Posterior vena cava (tissue), 2 donors: ENCODE data around the gene CNPY1. TPM values are rescaled to one million over a fixed set of nuclear protein-coding genes. Genes with fewer than 3 reads are reported as not detected.

ENCODE experiments used
- DNase-seq: peaks from one replicate; pipeline ENCODE4 v3.0.0-alpha.2; 2020; ENCODE audit warnings: low spot score
- intact Hi-C, 2 donors: fragments of 100-400 bp; cut with DNase I; formaldehyde crosslinking; loops; one replicate each; pipeline versions ENCODE4 v1.14.1 to v1.14.2; 2022 to 2023
- total RNA-seq, 2 donors: library from RNA; stranded (reverse); fragmentation: NEBNext Ultra II Directional; extraction: Animal tissue kit (Norgen Biotek cat#: 25700); gene quantifications; one replicate each; pipeline ENCODE4 v1.2.1, GENCODE V29; 2021
- donor health status: DM: yes; HTN: yes; CAD: no.
- donor health status: DM: yes; HTN: yes; CAD: no.

Gene CNPY1
- total RNA-seq, 2 donors from 2014 or later, result not detected

GRCh38 chr7:155506854-155507337 lies 39.5 kb downstream of the CNPY1 start:
- intact Hi-C loops, result no loop called here

GRCh38 chr7:155505422-155505793 lies 41.0 kb downstream of the CNPY1 start:
- intact Hi-C loops, result no loop called here
- DNase-seq, result no peak

More at GRCh38 chr7:155506854-155507337, 39.5 kb downstream of the CNPY1 start:
- no peak for DNase-seq

GRCh38 chr7:155497149-155497901 lies 49.0 kb downstream of the CNPY1 start:
- no peak for DNase-seq
- intact Hi-C loops, result no loop called here

DNA sequence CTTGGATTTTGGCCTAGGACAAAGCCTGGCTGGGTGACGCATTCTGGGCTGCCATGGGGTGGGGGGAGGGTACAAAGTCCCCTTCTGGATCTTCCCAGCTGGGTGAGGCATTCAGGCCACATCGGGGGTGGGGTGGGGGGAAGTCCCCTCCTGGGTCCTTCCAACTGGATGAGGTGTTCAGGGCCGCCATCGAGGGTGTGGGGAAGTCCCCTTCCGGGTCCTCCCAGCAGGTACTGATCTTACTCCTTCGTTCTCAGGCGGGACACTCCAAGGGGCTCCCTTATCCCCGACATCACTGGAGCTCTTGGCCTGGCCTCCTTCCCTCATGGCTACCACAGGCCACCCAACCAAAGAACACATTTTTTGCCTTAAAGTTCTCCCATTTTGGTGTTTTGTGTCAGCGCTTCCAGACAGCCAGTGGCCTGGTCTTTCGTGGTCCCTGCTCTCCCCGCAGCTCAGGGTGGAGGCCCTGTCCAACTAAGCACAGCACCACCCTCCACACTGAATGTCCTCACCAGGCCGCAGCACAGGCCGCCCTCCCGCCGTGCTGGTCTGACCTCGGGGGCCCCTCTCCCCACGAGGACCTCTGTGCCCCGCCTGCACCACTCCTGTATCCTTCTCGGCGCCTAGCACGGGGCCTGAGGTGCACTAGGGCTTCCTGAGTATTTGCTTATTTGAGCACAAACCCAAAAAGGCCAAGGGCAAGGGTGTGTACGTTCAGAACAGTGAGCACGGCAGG lies 49.9 kb downstream of the CNPY1 start:
- DNase-seq, result no peak
- intact Hi-C loops, result no loop called here

GRCh38 chr7:155495440-155496248 lies 50.7 kb downstream of the CNPY1 start:
- intact Hi-C loops, result no loop called here
- no peak for DNase-seq

GRCh38 chr7:155494551-155494950 lies 51.8 kb downstream of the CNPY1 start:
- intact Hi-C loops, result no loop called here
- DNase-seq, result no peak

DNA sequence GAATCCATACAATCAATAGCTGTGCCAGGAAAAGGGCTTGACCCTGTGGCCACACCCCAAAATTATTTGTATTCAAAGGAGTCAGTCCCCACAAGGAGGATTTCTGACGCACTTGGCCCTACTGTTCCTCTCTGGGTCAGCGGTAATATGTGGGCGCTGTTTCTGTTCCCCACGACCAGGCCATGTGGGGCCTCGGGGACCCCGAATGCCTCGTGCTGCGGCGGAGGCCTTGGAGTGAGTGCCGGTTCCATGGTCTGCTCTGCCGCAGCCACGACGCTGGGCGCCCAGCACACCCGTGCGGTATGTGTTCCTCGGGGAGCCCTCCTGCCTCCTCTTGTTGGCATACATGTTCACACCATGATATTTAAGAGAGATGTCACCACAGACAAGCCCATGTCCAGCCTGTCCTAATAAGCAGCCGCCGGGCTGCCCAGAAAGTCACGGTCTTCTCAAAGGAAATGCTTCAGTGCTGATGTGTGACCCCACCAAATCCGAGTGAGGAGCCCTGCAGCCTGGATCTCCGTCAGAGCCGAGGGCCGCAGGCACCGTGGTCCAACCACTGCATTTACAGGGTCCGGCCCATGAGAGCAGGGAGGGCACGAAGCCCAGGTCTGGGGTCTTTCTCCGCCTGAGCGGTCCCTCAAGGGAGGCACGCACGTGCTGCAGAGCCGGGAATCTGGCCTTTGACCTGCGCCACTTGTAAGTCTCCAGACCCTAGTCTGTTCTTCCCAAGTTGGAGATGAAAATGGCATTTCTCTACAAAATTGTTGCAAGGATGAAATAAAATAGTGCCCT lies 52.4 kb downstream of the CNPY1 start:
- intact Hi-C loops, result no loop called here
- DNase-seq, result no peak

DNA sequence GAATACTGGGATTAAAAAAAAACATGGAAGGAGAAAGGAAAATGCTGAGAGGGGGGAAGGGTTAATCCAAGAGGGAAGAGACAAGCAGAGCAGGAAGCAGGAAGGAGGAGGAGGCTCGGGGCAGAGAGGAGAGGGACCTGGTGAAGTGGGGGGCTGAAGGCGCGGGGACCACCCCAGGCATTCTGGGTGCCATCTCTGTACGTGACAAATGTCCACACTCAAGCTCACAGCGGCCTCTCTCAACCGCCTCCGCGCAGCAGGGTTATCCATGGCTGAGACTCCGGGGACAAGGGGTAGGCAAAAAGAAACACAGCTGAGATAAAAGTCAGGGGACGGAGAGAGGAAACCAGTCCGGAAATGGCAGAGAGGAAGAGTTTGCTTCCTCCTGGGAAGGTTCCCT lies 54.5 kb downstream of the CNPY1 start:
- intact Hi-C loops, result no loop called here
- no peak for DNase-seq

DNA sequence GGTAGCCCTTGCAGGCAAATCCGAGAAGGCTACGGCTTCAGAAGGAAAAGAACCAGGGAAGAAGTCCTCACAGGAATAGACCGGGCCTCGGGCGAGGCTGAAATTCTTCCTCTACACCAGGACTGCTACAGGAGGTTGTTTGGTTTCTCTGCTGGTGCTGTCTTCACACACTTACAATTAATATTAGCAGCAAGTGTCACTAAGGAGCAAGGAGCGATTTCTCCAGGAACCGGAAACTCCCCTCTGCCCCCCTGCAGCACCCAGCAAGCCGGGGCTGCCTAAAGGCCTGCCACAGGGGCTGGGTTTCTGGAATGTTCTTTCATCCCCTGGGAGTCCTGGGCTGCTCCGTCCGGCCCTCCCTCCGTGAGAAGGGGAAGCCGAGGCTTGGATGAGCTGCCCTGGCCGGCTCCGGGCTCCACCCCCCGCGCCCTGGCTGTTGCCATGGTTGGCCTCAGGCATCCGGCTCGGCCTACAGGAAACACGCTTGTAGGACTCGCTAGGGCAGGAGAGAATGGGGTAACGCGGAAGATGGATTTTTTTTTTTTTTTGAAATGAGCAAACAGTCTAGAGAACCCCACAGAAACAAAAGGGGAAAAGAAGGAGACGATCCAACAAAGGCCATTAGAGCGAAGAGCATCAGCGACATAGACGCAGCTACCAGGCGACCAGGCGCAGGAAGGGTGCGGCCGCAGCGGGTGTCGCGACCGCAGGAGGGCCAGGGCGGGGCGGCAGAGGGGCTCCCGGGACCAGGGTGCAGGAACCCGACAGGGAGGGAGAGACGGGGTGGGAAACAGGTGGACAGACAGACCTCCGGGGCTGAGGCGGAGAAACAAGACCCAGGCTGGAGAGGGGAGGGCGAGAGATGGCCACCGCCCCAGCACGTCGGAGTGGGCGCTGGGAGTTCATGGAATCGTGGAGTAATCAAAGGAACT lies 55.4 kb downstream of the CNPY1 start:
- peak; percentile 90 for DNase-seq
- intact Hi-C loops, result no loop called here

GRCh38 chr7:155489862-155490696 lies 56.3 kb downstream of the CNPY1 start:
- intact Hi-C loops, result no loop called here
- DNase-seq, result peak; percentile 82

- intact Hi-C loops, result no loop called here
- DNase-seq, result no peak
Measured at GRCh38 chr7:155489158-155489840, 57.1 kb downstream of the CNPY1 start.

DNA sequence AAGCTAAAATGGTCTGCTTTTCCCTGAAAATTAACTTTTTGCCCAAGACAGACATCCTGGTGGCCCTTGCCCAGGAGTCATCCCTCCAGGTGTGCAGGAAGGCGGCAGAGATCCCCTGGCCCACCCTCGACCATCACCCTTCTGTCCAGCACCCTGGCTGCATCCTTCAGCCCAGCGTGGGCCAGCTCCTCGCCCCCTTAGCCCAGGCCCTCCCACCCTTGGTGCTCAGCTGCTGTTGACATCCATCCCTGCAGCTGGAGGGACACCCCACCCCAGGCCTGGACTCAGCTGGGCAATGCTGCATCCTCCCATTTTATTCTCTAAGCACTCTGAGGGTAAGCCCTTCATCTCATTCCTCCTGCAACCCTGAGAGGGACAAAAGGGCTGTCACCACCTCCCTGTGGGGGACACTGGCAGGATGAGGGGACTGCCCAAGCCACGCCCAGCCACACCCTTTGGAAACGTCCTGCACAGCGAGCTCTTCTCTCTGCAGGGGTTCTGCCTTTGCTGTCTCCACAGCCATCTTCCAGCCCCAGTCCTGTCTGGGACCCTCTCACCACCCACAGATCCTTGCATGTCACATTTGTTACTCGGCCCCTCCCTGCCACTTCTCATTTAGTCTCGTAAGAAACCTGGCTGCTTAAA lies 57.8 kb downstream of the CNPY1 start:
- no peak for DNase-seq
- intact Hi-C loops, result no loop called here

GRCh38 chr7:155487509-155488482 lies 58.6 kb downstream of the CNPY1 start:
- DNase-seq, result no peak
- intact Hi-C loops, result no loop called here

DNA sequence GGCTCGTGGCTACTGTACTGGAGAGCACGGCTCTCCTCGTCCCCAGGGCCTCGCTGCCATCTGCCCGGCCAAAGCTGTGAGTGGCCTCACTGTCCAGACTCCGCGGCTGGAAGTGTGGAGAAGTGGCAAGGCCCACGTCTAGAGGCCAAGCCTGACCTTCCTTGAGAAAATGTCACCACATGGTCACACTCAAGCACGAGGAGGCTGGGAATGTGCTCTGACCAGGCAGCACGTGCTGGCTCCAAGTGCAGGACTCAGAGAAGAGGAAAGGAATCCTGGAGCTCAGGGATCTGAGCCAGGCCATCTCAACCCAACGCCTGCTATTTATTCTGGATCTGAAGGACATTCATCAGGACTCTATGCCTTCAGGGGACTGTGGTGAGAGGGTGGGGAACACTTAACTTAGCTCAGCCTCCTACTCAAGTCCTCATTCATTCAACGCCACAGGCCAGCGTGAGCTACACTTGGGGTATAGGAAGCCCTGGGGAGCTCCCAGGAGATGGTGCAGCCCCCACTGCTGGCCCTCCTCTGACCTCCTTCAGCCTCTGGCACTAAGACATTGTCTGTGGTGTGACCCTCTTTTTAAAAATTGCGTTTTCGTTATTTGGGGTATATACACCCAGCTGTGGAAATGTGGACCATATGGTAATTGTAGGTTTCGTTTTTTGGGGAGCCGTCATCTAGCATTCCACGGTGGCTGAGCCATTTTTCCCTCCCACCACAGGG lies 59.4 kb downstream of the CNPY1 start:
- intact Hi-C loops, result no loop called here
- no peak for DNase-seq
